Measurements from ENCODE around the gene AGXT. TPM values are rescaled to one million over a fixed set of nuclear protein-coding genes. Genes with fewer than 3 reads are reported as not detected.

Gene AGXT
- total RNA-seq, 2 experiments from 2014 or later = not detected

GRCh38 chr2:240898108-240898730, 29.6 kb downstream of the AGXT start:
- no peak overlapping the region for H3K27ac Mint-ChIP-seq
- no peaks in the 10 kb centered on the region for H3K9me3 Mint-ChIP-seq
- no peaks in the 10 kb centered on the region for H3K4me1 Mint-ChIP-seq
- DNase-seq = no peak
- no peaks in the 10 kb centered on the region for H3K27me3 Mint-ChIP-seq
- no peak overlapping the region for H3K4me3 Mint-ChIP-seq
- ChIA-PET POLR2A (no interaction called here), CTCF (interaction anchor here (0.6 kb wide), 1 partner anchor 73 kb away, joined by 3 read pairs; no protein-coding TSS in a partner anchor)
- H3K36me3 Mint-ChIP-seq (ENCODE audit: low read depth) = no peaks in the 10 kb centered on the region

GRCh38 chr2:240898731-240899467, 30.3 kb downstream of the AGXT start:
- H3K27ac Mint-ChIP-seq = no peak overlapping the region

GRCh38 chr2:240899468-240899865, 30.8 kb downstream of the AGXT start:
- Mint-ChIP-seq H3K27ac (no peak overlapping the region), H3K36me3 (ENCODE audit: low read depth) (no peaks in the 10 kb centered on the region), H3K27me3 (no peaks in the 10 kb centered on the region), H3K9me3 (no peaks in the 10 kb centered on the region), H3K4me3 (no peak overlapping the region), H3K4me1 (no peaks in the 10 kb centered on the region)
- DNase-seq = no peak
- ChIA-PET POLR2A (no interaction called here), CTCF (no interaction called here)

More at GRCh38 chr2:240898731-240899467, 30.3 kb downstream of the AGXT start:
- no peaks in the 10 kb centered on the region for H3K36me3 Mint-ChIP-seq (ENCODE audit: low read depth)
- H3K9me3 Mint-ChIP-seq = no peaks in the 10 kb centered on the region
- ChIA-PET CTCF (no interaction called here), POLR2A (no interaction called here)
- no peak overlapping the region for H3K4me3 Mint-ChIP-seq
- no peaks in the 10 kb centered on the region for H3K27me3 Mint-ChIP-seq
- DNase-seq = no peak
- H3K4me1 Mint-ChIP-seq = no peaks in the 10 kb centered on the region

- Mint-ChIP-seq H3K27me3 (no peaks in the 10 kb centered on the region), H3K36me3 (ENCODE audit: low read depth) (no peaks in the 10 kb centered on the region), H3K4me1 (no peaks in the 10 kb centered on the region), H3K27ac (no peak overlapping the region), H3K9me3 (no peaks in the 10 kb centered on the region), H3K4me3 (no peak overlapping the region)
- POLR2A ChIA-PET = no interaction called here
- DNase-seq = no peak
- CTCF ChIA-PET = no interaction called here
Observed at GRCh38 chr2:240900141-240900860, 31.7 kb downstream of the AGXT start.

- CTCF ChIA-PET = no interaction called here
- POLR2A ChIA-PET = no interaction called here
- no peaks in the 10 kb centered on the region for H3K27me3 Mint-ChIP-seq
- H3K4me1 Mint-ChIP-seq = no peaks in the 10 kb centered on the region
- H3K36me3 Mint-ChIP-seq (ENCODE audit: low read depth) = no peaks in the 10 kb centered on the region
- no peak for DNase-seq
- H3K9me3 Mint-ChIP-seq = no peaks in the 10 kb centered on the region
- H3K27ac Mint-ChIP-seq = no peak overlapping the region
- no peak overlapping the region for H3K4me3 Mint-ChIP-seq
Observed at GRCh38 chr2:240901986-240902614, 33.5 kb downstream of the AGXT start.

- no peaks in the 10 kb centered on the region for H3K36me3 Mint-ChIP-seq (ENCODE audit: low read depth)
- H3K4me1 Mint-ChIP-seq = no peaks in the 10 kb centered on the region
- H3K4me3 Mint-ChIP-seq = no peak overlapping the region
- DNase-seq = no peak
- ChIA-PET CTCF (no interaction called here), POLR2A (no interaction called here)
- H3K27ac Mint-ChIP-seq = no peak overlapping the region
- H3K9me3 Mint-ChIP-seq = no peaks in the 10 kb centered on the region
- no peaks in the 10 kb centered on the region for H3K27me3 Mint-ChIP-seq
Observed at GRCh38 chr2:240902615-240903041, 34.0 kb downstream of the AGXT start.

- H3K4me1 Mint-ChIP-seq = no peaks in the 10 kb centered on the region
- H3K27me3 Mint-ChIP-seq = no peaks in the 10 kb centered on the region
- ChIA-PET CTCF (no interaction called here), POLR2A (interaction anchor here (0.6 kb wide), 1 partner anchor 14 kb away, joined by 3 read pairs; no protein-coding TSS in a partner anchor)
- H3K27ac Mint-ChIP-seq = no peak overlapping the region
- no peak for DNase-seq
- no peaks in the 10 kb centered on the region for H3K9me3 Mint-ChIP-seq
- H3K36me3 Mint-ChIP-seq (ENCODE audit: low read depth) = no peaks in the 10 kb centered on the region
- no peak overlapping the region for H3K4me3 Mint-ChIP-seq
Observed at GRCh38 chr2:240903191-240904060, 34.8 kb downstream of the AGXT start.

- Mint-ChIP-seq H3K4me1 (no peaks in the 10 kb centered on the region), H3K36me3 (ENCODE audit: low read depth) (no peaks in the 10 kb centered on the region), H3K9me3 (no peaks in the 10 kb centered on the region), H3K27me3 (no peaks in the 10 kb centered on the region), H3K4me3 (no peak overlapping the region), H3K27ac (no peak overlapping the region)
- no peak for DNase-seq
- POLR2A ChIA-PET = no interaction called here
- CTCF ChIA-PET = no interaction called here
Observed at GRCh38 chr2:240904216-240905175, 35.9 kb downstream of the AGXT start.

GRCh38 chr2:240905176-240905781, 36.7 kb downstream of the AGXT start:
- Mint-ChIP-seq H3K9me3 (no peaks in the 10 kb centered on the region), H3K27me3 (no peaks in the 10 kb centered on the region), H3K4me3 (no peak overlapping the region), H3K4me1 (no peaks in the 10 kb centered on the region), H3K36me3 (ENCODE audit: low read depth) (no peaks in the 10 kb centered on the region), H3K27ac (no peak overlapping the region)
- CTCF ChIA-PET = no interaction called here
- no peak for DNase-seq
- POLR2A ChIA-PET = no interaction called here

- ChIA-PET POLR2A (no interaction called here), CTCF (no interaction called here)
- no peak for DNase-seq
- H3K9me3 Mint-ChIP-seq = no peaks in the 10 kb centered on the region
- no peak within 1 kb of the TSS for H3K27ac Mint-ChIP-seq
- no peaks in the 10 kb centered on the region for H3K4me1 Mint-ChIP-seq
- H3K27me3 Mint-ChIP-seq = no peaks in the 10 kb centered on the region
- no peak within 1 kb of the TSS for H3K4me3 Mint-ChIP-seq
- H3K36me3 Mint-ChIP-seq (ENCODE audit: low read depth) = no peaks in the 10 kb centered on the region
Observed at GRCh38 chr2:240906141-240906910, 37.7 kb downstream of the AGXT start, which contains the start of gene CROCC2. Gene CROCC2, plus strand, starts transcription at chr2:240906336. Its CDS starts 178 bp downstream, at chr2:240906514.

GRCh38 chr2:240906911-240907590, 38.4 kb downstream of the AGXT start:
- no peak for DNase-seq
- H3K27ac Mint-ChIP-seq = no peak overlapping the region
- POLR2A ChIA-PET = no interaction called here
- CTCF ChIA-PET = no interaction called here
- no peaks in the 10 kb centered on the region for H3K4me1 Mint-ChIP-seq
- H3K36me3 Mint-ChIP-seq (ENCODE audit: low read depth) = no peaks in the 10 kb centered on the region
- H3K9me3 Mint-ChIP-seq = no peaks in the 10 kb centered on the region
- no peaks in the 10 kb centered on the region for H3K27me3 Mint-ChIP-seq
- no peak overlapping the region for H3K4me3 Mint-ChIP-seq
